ENCODE data around the gene ZPBP2. TPM values are rescaled to one million over a fixed set of nuclear protein-coding genes. Genes with fewer than 3 reads are reported as not detected.

ZPBP2 gene
- total and polyA plus RNA-seq, 2 of the 13 experiments (the other 11 are each of a cell fraction or from before 2014, with no cell fraction given), result not detected

GRCh38 chr17:39920218-39921210, 52.5 kb downstream of the ZPBP2 start (continued):
- TF ChIP-seq, protein P1, sequence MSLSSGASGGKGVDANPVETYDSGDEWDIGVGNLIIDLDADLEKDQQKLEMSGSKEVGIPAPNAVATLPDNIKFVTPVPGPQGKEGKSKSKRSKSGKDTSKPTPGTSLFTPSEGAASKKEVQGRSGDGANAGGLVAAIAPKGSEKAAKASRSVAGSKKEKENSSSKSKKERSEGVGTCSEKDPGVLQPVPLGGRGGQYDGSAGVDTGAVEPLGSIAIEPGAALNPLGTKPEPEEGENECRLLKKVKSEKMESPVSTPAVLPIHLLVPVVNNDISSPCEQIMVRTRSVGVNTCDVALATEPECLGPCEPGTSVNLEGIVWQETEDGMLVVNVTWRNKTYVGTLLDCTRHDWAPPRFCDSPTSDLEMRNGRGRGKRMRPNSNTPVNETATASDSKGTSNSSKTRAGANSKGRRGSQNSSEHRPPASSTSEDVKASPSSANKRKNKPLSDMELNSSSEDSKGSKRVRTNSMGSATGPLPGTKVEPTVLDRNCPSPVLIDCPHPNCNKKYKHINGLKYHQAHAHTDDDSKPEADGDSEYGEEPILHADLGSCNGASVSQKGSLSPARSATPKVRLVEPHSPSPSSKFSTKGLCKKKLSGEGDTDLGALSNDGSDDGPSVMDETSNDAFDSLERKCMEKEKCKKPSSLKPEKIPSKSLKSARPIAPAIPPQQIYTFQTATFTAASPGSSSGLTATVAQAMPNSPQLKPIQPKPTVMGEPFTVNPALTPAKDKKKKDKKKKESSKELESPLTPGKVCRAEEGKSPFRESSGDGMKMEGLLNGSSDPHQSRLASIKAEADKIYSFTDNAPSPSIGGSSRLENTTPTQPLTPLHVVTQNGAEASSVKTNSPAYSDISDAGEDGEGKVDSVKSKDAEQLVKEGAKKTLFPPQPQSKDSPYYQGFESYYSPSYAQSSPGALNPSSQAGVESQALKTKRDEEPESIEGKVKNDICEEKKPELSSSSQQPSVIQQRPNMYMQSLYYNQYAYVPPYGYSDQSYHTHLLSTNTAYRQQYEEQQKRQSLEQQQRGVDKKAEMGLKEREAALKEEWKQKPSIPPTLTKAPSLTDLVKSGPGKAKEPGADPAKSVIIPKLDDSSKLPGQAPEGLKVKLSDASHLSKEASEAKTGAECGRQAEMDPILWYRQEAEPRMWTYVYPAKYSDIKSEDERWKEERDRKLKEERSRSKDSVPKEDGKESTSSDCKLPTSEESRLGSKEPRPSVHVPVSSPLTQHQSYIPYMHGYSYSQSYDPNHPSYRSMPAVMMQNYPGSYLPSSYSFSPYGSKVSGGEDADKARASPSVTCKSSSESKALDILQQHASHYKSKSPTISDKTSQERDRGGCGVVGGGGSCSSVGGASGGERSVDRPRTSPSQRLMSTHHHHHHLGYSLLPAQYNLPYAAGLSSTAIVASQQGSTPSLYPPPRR (CRISPR knock-in tag; IDR thresholded peaks at IDR 0.05; ENCODE audit: borderline replicate concordance), result peak; percentile 52; the same call in 1 of the 2 replicates
- TF ChIP-seq NR2F1 (CRISPR knock-in tag; IDR thresholded peaks at IDR 0.05) (peak in 1 of 2 experiments; percentile 26; a peak in 1 of 4 replicates), THAP7 (CRISPR knock-in tag; IDR thresholded peaks at IDR 0.05) (no peak), FLYWCH1 (CRISPR knock-in tag; IDR thresholded peaks at IDR 0.05) (peak; percentile 74; the same call in 1 of the 2 replicates), IKZF1 (IDR thresholded peaks at IDR 0.05) (no peak), ZNF343 (CRISPR knock-in tag; IDR thresholded peaks at IDR 0.05) (no peak), GRHL1 (CRISPR knock-in tag; conservative IDR thresholded peaks at IDR 0.05) (no peak), POGZ (CRISPR knock-in tag; IDR thresholded peaks at IDR 0.05) (peak; percentile 67), SKI (IDR thresholded peaks at IDR 0.05; ENCODE audit: partially characterized antibody) (peak; percentile 59), BRD4 (CRISPR knock-in tag; IDR thresholded peaks at IDR 0.05) (no peak), ZNF430 (CRISPR knock-in tag; IDR thresholded peaks at IDR 0.05) (peak; percentile 57; the same call in 1 of the 2 replicates), RFXANK (CRISPR knock-in tag; IDR thresholded peaks at IDR 0.05) (no peak), TBX2 (CRISPR knock-in tag; IDR thresholded peaks at IDR 0.05; ENCODE audit: borderline replicate concordance) (peak; percentile 55; the same call in 1 of the 2 replicates), ZNF713 (CRISPR knock-in tag; IDR thresholded peaks at IDR 0.05) (peak; percentile 18; the same call in 1 of the 2 replicates)
- TF ChIP-seq, protein P2, sequence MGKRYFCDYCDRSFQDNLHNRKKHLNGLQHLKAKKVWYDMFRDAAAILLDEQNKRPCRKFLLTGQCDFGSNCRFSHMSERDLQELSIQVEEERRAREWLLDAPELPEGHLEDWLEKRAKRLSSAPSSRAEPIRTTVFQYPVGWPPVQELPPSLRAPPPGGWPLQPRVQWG (CRISPR knock-in tag; IDR thresholded peaks at IDR 0.05; ENCODE audit: borderline replicate concordance, low read depth), result no peak
- TF ChIP-seq, protein P3, sequence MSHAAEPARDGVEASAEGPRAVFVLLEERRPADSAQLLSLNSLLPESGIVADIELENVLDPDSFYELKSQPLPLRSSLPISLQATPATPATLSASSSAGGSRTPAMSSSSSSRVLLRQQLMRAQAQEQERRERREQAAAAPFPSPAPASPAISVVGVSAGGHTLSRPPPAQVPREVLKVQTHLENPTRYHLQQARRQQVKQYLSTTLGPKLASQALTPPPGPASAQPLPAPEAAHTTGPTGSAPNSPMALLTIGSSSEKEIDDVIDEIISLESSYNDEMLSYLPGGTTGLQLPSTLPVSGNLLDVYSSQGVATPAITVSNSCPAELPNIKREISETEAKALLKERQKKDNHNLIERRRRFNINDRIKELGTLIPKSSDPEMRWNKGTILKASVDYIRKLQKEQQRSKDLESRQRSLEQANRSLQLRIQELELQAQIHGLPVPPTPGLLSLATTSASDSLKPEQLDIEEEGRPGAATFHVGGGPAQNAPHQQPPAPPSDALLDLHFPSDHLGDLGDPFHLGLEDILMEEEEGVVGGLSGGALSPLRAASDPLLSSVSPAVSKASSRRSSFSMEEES (CRISPR knock-in tag; IDR thresholded peaks at IDR 0.05), result no peak
